RCC 7860 (cell line): ENCODE data around the gene EYA2.

ENCODE experiments used
- DNase-seq: peaks from one replicate; pipeline ENCODE4 v3.0.0-alpha.2; 2015; ENCODE audit warnings: low spot score
- FAIRE-seq: peaks from 2 replicates; lab custom pipeline; 2012; peaks lifted over from hg19 to GRCh38; lab: Jason Lieb, UNC

Gene EYA2

DNA sequence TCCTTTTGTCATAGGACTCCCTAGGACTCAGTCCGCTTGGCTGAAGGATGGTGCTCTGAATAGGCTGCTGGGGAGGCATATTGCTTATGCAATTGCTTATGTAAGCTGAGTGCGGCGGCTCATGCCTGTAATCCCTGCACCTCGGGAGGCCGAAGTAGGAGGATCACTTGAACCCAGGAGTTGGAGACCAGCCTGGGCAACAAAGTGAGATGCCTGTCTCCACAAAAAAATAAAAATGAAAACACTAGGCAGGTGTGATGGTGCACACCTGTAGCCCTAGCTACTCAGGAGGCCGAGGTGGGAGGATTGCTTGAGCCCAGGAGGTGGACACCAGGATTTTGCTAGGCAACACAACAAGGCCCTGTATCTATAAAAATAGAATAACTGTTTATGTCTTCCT lies 81.3 kb downstream of the EYA2 start:
- no peak for DNase-seq
- no peak for FAIRE-seq

DNA sequence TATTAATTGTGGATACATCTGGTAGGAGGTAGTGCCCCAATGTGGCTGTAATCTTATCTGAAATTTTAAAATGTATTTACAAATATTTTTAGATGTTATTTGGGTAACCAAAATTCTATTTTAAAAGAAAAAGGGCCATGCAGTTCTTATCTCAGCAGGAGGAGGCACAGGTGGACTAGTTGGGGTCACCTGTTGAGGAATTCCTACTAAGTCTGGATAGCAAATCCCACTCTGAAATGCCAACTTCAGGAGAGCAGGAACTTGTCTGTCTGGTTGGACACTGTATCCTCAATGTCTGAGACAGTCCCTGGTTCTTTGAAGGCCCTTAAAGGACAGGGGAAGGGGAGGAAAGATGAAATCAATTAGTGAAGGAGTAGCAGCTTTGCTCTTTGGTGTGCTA lies 82.6 kb downstream of the EYA2 start:
- DNase-seq: no peak
- FAIRE-seq: no peak

DNA sequence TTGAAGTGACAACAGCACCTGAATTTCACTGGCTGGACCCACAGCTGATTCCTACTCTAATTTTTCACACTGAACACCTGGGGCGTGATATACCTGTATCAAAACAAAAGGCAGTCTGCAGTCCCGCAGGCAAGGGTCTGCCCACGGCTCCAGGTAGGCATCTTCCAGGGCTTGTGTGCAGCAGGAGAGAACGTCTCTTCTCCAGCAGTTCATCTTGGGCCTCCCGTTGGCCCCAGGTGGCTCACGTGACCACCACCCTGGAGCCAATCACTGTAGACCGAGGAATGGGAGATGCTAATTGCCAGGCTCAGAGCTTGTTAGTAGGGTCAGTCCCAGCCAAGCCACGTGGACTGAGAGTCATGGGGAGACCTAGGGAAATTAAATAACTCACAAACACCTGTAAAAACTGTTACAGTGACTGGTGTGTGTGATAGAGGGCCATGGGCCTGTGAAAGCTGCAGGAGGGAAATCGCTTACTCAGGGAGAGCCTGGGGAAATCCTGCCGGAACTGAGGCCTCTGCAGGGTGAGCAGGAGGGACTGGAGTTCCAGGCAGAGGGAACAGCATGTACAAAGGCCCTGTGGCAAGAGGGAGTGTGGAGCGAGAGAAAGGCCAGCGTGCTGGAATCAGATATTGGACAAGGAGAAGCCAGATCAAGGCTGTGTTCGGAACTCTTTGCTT lies 83.4 kb downstream of the EYA2 start:
- DNase-seq (no peak), FAIRE-seq (no peak)

DNA sequence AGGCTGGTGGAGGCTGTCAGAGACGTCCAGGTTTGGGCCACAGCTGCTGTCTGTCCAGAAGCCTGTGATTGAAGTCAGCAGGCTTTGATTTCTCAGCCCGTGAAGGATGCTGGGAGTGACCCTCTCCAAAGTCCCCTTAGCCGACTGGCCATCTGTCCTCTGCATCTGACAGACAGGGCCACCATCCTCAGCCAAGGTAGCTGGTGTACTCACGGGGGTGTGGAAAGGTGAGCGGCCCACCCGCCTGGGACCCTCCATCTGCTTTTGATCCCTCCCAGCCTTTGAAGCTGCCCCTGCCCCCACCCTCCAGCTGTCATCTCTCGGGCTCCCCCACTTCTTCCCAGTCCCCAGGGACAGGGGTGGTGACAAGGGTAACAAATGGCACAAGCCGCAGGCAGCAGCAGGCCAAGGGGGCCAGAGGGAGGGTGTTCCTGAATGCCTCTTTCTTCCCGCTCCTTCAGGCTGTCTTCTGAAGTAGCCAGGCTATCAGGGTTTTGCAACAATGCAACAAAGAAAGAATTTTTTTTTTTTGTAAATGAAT lies 84.4 kb downstream of the EYA2 start:
- FAIRE-seq (no peak), DNase-seq (no peak)

DNA sequence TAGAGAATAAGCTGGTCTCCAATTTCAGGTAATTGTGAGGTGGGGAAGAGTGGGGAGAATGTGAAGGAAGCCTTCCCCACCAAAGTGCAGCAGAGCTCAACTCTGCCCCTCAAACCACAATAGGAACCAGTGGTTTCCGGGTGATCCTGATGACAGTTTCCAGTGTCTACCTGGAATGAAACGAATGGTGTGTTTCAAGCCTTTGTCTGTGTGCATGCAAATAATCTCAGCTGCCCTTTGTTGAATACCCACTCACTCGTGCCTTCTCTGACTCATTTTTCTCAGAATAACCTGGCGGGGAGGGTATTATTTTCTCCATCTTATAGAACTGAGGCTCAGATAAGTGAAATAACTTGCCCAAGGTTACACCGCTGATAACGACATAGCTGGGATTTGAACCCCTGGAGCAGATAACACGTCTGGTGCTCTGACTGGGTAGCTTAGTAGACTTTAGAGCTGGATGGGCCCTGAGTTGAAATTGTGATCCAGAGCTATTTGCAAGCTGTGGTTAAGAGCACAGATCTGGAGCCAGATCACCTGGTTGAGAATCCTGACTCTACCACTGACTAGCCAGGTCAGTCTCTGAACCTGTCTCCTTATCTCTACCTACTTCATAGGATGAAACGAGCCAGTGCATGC lies 85.1 kb downstream of the EYA2 start:
- no peak for DNase-seq
- no peak for FAIRE-seq

DNA sequence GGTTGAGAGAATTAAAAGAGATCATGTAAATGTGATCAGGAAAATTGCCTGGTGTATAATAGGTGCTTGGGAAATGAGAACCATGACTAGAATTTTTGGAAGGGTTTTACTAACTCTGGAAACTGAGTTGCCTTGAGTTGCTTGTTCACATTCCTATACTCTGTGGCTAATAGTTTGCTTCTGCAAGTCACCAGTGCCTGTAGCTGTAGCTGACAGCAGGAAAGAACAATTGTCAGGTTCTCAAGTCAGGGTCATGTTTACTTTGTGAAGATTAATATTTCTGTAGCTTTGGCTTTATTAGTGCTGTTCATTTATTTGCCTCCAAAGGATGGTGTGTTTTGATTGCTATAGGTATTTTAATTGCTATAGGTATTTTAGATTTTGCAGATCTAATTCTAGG lies 86.5 kb downstream of the EYA2 start:
- FAIRE-seq: no peak

DNA sequence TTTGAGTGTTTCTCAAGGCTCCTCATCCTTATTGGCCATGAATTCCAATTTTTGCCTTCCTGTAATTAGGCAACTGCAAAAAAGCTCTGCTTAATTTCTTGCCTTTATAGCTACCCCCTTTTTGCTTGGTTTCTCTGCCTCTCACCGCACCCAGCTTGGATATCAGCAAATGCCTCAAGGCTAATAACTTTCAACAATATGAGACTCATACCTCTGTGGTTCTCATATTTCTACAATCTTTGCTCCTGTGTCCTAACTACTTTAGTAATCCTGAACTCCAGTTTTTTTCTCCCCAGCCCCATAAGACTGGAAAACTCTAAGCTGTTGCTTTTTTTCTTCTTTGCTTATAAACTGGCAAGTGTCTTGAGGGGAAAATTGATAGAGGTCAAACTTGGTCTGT lies 88.8 kb downstream of the EYA2 start:
- DNase-seq (no peak), FAIRE-seq (no peak)

More for the DNA sequence above, 86.5 kb downstream of the EYA2 start:
- no peak for DNase-seq

DNA sequence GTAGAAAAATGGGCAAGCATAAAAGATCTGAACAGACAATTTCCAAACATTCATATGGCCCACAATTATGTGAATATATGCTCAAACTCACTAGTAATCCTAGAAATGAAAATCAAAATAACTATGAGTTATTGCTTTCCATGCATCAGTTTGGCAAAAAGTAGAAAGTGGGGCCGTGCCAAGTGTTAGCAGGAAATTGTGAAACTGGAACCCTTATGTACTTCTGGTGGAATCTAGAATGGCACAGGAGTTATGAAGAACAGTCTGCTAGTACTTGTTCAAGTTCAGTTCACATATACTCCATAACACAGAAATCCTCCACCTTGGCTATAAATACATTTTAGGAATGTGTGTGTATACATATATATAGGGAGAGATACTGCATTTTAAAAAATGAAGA lies 89.8 kb downstream of the EYA2 start:
- no peak for FAIRE-seq
- DNase-seq: no peak

DNA sequence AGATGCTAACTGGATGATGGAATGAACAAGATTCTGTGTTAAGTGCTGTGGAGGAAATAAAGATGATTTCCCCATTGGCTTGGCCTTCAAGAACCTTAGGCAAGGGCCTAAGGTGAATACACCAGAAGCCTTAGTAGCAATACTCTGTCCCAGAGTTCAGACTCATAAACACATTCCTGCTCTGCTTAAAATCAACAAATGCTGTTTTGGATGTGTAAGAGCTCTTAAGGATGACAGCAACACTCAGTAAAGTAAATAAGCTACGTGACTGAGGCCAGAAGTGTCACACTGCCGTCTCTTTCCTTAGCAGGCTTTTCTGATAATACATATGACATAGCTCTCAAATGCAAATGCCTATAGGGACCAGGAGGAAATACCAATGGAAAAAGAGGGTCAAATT lies 90.6 kb downstream of the EYA2 start:
- DNase-seq (no peak), FAIRE-seq (no peak)

DNA sequence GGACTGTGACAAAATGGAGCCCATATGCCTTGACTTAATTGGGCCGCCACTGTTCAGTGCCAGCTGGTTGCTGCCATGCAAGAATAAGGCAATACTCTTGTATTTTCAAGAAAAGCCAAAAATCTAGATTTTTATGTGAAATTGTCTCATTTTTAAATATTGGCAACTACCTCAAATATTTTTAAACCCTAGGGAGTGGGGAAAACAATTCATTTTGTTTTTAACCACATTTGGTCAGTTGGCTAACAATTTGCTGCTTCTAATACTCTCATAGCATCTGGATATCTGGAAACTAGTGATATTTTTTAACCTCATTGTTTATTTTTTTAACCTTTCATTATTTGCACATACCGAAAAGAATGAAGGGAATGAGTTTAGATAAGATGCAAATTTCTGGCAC lies 91.0 kb downstream of the EYA2 start:
- DNase-seq (no peak), FAIRE-seq (no peak)

DNA sequence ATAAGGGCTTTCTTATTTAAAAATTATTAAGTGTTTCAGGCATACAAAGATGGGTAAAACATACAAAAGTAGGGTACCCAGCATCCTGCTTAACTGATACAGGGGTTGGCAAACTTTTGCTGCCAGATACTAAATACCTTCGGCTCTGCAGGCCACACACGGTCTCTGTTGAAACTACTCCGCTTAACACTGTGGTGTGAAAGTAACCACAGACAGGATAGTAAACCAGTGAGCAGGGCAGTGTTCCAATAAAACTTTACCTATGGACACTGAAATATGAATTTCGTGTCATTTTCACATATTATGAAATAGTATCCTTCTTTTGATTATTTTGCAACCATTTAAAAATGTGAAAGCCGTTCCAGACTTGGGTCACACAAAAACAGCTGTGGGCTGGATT lies 92.4 kb downstream of the EYA2 start:
- DNase-seq (no peak), FAIRE-seq (no peak)

DNA sequence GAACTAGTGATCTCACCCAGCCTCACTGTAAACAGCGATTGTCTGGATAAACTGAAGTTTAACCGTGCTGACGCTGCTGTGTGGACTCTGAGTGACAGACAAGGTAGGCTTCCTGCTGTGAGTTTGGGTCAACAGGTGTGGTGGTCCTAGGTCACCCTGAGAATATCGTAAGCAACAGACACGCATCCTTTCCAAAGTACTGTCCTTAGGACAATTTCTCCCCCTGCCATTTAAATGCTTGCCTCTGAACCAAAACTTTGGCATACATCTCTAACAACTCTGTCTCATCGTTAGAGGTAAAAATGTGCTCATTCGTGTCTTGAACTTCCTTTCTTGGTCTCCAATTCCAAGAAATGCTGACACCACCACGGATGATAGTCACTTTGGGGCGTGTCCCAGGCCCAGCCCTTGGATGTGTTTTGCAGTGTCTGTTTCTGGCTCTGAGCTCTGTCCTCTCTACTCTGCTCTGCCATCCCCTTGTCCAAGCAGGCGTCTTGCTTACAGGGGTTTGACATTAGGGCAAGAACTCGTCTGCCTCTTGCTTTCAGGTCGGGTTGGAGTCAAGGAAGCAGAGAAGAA lies 95.5 kb downstream of the EYA2 start:
- FAIRE-seq: no peak
- no peak for DNase-seq

DNA sequence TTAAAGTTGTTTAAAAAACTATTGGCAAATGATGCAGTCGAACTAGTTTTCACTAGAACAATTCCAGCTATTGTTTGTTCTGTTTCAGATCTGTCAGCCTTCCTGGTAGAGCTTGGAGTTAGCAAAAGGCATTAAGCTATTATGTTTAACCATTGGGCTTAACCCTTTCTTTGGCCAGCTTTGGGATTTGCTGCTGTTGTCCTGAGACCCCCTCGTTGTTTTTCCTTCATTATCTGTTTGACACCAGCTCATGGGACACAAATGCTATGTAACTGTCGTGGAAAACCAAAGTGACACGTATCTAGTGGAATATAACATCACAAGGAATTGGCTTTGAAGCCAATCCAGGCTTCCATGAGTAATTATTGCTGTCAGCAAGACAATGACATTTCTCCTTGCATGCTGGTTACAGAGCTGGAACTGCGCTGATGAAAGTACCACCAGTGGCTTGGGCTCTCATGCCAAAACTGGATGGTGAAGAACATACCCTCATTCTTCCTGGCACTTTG lies 96.0 kb downstream of the EYA2 start:
- DNase-seq (no peak), FAIRE-seq (no peak)

DNA sequence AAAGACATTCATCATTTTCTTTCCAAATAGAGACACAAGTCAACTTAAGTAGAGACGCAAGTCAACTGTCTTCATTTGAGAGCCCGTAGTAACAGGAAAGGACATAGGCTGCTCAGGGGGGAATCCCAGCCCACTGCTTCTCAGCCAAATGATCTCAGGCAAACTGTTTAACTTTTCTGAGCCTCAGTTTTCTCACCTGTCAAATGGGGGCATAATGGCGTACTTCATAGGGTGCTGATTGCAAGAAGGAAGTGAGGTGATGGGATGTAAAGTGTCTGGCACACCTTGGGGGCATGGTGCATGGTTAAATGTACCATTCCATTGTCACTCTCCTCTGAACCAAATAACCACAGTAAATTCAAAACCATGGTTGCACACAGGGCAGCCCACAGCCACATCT lies 96.5 kb downstream of the EYA2 start:
- no peak for DNase-seq
- no peak for FAIRE-seq

DNA sequence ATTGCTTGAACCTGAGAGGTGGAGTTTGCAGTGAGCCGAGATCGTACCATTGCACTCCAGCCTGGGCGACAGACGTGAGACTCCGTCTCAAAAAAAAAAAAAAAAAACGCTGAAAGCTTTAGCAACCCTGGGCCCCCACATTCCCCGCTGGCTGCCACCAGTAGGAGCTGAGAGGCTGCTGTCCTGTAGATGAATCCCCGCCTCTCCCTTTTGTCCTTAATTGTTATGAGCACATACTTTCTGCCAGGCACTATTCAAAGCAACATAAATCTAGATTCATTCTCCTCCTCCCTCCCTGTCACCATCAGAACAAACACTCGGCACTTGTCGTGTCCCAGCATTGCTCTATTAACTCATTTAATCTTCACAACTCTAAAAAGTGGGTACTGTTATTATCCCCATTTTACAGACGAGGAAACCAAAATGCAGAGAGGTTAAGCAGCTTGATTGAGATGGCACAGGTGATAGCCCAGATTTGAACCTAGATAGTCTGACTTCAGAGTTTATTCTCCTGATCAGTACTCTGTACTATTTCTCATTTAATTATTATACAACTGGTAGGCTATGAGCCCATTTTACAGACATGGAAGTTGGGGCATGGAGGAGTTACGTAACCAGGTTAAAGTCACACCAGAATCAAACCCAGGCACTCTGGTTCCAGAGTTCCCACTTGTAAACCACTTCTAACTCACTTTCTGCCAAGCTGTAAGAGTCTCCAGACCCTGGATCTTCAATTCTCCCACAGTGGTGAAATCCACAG lies 97.4 kb downstream of the EYA2 start:
- FAIRE-seq (no peak), DNase-seq (no peak)

DNA sequence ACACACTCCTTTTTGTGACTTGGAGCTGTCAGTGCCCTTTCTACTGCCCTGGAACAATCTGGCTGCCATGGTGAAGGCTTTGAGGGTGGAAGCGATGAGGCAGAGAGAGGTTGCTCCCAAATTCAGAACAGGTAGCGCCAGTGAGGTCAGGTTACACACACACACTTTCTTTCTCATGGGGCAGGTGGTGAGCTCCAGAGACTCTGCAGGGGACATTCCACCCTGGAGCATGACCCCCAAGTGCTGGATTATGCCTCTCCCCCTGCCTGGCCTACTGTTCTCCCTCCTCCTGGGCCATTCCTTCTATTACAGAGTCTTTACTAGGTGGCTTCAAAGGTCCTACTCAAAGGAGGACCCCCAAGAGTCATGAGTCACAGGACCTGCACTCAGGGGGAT lies 98.0 kb downstream of the EYA2 start:
- no peak for DNase-seq
- no peak for FAIRE-seq

DNA sequence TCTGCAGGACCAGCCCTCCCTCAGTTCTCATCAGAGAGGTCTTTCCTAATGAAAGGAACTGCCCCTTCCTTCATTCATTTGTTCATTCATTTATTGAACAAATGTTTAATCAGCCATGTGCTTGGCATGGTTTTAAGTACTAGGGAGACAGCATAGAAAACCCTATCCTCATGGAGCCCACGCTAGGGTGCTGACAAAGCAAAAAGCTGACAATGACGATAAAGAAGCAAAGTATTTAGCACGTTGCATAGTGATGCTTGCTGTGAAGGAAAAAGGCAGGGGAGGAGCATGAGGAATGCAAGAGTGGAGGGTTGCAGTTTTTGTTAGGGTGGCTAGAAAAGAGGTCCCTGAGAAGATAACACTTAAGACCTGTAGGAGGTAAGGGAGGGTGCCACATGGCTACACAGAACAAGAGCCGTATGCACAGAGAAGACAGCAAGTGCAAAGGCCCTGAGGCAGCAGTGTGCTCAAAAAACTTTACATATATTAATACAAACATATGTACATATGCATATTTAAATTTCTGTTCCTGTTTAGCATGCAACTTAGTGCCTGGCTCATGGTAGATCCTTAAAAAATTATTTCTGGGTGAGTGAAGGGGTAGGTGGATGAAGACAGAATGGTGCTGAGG lies 98.9 kb downstream of the EYA2 start:
- DNase-seq (no peak), FAIRE-seq (no peak)

DNA sequence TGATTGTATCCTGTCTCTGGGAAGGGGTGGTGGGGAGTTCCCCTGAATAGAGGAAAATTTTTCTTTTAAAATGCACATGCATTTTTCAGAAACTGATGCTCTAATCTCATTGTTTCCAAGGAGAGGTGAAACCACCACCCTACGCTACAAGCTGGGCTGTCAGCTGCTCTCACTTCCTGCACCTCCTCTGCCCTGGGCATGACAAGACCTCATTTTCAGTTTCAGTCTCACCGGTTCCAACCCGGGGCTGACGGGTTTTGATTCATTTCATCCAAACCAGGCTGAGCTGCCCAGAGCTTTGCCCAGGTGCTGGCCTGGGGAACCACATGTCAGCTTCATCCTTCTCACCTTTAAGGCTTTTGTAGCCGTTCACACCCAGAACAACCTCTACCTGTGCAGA lies 99.7 kb downstream of the EYA2 start:
- no peak for FAIRE-seq
- DNase-seq: no peak

DNA sequence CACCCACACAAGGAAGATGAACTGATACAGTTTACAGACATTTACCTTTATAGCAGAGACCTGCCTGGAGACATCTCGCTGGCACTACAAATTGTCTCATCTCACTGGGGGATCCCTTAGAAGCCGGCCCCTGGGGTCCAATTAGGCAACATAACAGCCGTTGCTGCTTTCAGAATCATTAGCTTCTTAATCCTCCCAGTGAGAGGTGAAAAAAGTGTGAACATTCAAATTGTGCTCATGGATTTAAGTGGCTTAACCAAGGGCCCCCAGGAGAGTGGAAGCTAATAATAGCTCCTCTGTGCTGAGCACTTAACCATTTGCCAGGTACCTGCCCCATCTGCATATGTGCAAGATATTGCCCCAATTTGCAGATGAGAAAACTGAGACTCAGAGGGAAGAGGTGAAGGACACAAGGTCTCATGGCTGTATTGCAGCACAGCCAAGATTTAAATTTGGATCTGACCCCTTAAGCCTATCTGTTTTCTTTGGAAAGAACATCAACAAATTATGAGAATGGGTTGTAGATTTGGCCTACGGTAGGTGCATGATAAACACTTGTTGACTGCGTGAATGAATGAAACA lies 101.0 kb downstream of the EYA2 start:
- no peak for FAIRE-seq
- DNase-seq: no peak

DNA sequence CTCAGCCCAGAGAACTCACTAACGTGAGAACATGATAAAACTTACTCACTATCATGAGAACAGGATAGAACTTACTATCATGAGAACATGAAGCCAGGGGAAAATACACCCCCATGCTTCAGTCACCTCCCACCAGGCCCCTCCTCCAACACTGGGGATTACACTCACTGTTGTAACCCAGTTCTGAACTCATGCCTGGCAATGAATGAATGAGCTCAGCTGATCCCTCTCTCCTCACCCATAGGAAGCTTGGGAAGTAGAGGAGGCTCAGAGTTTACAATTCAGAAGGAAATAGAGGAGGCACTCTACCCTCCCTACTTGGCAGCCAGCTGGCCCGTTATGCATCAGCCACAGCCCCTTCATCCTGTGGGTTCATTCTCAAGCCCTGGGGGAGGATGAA lies 102.5 kb downstream of the EYA2 start:
- FAIRE-seq: no peak
- no peak for DNase-seq
